IMR-90 (cell line): ENCODE measurements around the gene WRAP73. TPM values are rescaled to one million over a fixed set of nuclear protein-coding genes. Genes with fewer than 3 reads are reported as not detected.

ENCODE experiments used
- ATAC-seq: fragments of 200-7000 bp; cut with Tn5 transposase; 2 replicates; pipeline ENCODE4 v1.9.1; 2020; ENCODE audit warnings: low read depth, mild to moderate bottlenecking, moderate library complexity
- BruUV-seq: library from RNA; stranded (reverse); fragments of 400-500 nt; replicated peaks from 2 replicates; lab custom pipeline; 2021; lab: Mats Ljungman, UMichigan
- CTCF ChIA-PET: fragments of 300-600 bp; formaldehyde crosslinking; extraction: SDS; loops from one replicate; lab custom pipeline; 2021; ENCODE audit warnings: antibody characterized with exemption; lab: Yijun Ruan, JAX
- POLR2A ChIA-PET: fragments of 300-600 bp; sonication (Branson Sonifier 250); formaldehyde crosslinking; loops from one replicate; lab custom pipeline; 2022; ENCODE audit warnings: antibody characterized with exemption; ENCODE audit not compliant: unreplicated experiment; lab: Charles Lee
- DNase-seq: peaks from one replicate; pipeline ENCODE4 v3.0.0; 2013
- H2AFZ ChIP-seq: replicated peaks from 2 replicates; pipeline ENCODE3; 2013; ENCODE audit warnings: low read length, mild to moderate bottlenecking; ENCODE audit not compliant: poor library complexity
- H2AK5ac ChIP-seq: 2 replicates; pipeline ENCODE4 v1.6.1; 2013; ENCODE audit warnings: low read depth, low read length, inconsistent platforms
- H2AK9ac ChIP-seq: replicated peaks from 2 replicates; pipeline ENCODE3; 2013; ENCODE audit warnings: mild to moderate bottlenecking, low read depth, low read length, moderate library complexity; ENCODE audit not compliant: poor library complexity
- H2BK120ac ChIP-seq: 2 replicates; pipeline ENCODE4 v1.6.1; 2013; ENCODE audit warnings: low read depth, low read length, inconsistent platforms
- H2BK15ac ChIP-seq: 3 replicates; pipeline ENCODE4 v1.6.1; 2013; ENCODE audit warnings: low read depth, low read length, inconsistent platforms
- H2BK20ac ChIP-seq: 2 replicates; pipeline ENCODE4 v1.6.1; 2013; ENCODE audit warnings: low read depth, mild to moderate bottlenecking, inconsistent platforms, low read length, moderate library complexity
- H2BK5ac ChIP-seq: 2 replicates; pipeline ENCODE4 v1.6.1; 2013; ENCODE audit warnings: mild to moderate bottlenecking, low read depth, low read length, inconsistent platforms; ENCODE audit not compliant: poor library complexity, severe bottlenecking
- H3K14ac ChIP-seq: replicated peaks from 2 replicates; pipeline ENCODE4 v1.6.1; 2013; ENCODE audit warnings: low read depth, low read length, inconsistent platforms
- H3K18ac ChIP-seq: 2 replicates; pipeline ENCODE4 v1.6.1; 2013; ENCODE audit warnings: low read depth, low read length, control low read depth
- H3K23ac ChIP-seq: 2 replicates; pipeline ENCODE4 v1.6.1; 2013; ENCODE audit warnings: low read depth, low read length, inconsistent platforms
- H3K27ac ChIP-seq: 2 replicates; pipeline ENCODE4 v1.5.1; 2013; ENCODE audit warnings: mild to moderate bottlenecking, control low read depth, low read length; ENCODE audit not compliant: insufficient read depth
- H3K27me3 ChIP-seq: 2 replicates; pipeline ENCODE4 v1.6.1; 2013; ENCODE audit warnings: low read length; ENCODE audit not compliant: control insufficient read depth, insufficient read depth
- H3K36me3 ChIP-seq: 2 replicates; pipeline ENCODE4 v1.6.1; 2013; ENCODE audit warnings: low read length, mixed read lengths; ENCODE audit not compliant: control insufficient read depth, insufficient read depth
- H3K4ac ChIP-seq: 2 replicates; pipeline ENCODE4 v1.6.1; 2013; ENCODE audit warnings: low read depth, low read length, inconsistent platforms
- H3K4me1 ChIP-seq: 2 replicates; pipeline ENCODE4 v1.6.1; 2013; ENCODE audit warnings: low read length, mixed read lengths; ENCODE audit not compliant: control insufficient read depth, insufficient read depth
- H3K4me2 ChIP-seq: 2 replicates; pipeline ENCODE4 v1.6.1; 2013; ENCODE audit warnings: low read depth, mild to moderate bottlenecking, control low read depth, low read length, moderate library complexity
- H3K4me3 ChIP-seq: 2 replicates; pipeline ENCODE4 v1.5.1; 2013; ENCODE audit warnings: low read depth, mild to moderate bottlenecking, control low read depth, low read length, moderate library complexity; ENCODE audit not compliant: insufficient read depth
- H3K56ac ChIP-seq: 2 replicates; pipeline ENCODE4 v1.6.1; 2013; ENCODE audit warnings: low read length, inconsistent platforms; ENCODE audit not compliant: insufficient read depth; ENCODE audit errors: extremely low read depth
- H3K79me1 ChIP-seq, 2 experiments: 2 replicates each; pipeline ENCODE4 v1.6.1; 2013; ENCODE audit warnings: low read length in 2 of 2, inconsistent platforms in 1 of 2, low read depth in 1 of 2
- H3K9ac ChIP-seq: 2 replicates; pipeline ENCODE4 v1.6.1; 2013; ENCODE audit warnings: low read depth, low read length, control low read depth
- H3K9me1 ChIP-seq: 2 replicates; pipeline ENCODE4 v1.6.1; 2013; ENCODE audit warnings: low read length, inconsistent platforms; ENCODE audit not compliant: insufficient read depth
- H3K9me3 ChIP-seq: 2 replicates; pipeline ENCODE4 v1.6.1; 2013; ENCODE audit warnings: low read length; ENCODE audit not compliant: control insufficient read depth, insufficient read depth
- H4K20me1 ChIP-seq: 2 replicates; pipeline ENCODE4 v1.6.1; 2013; ENCODE audit warnings: low read length, inconsistent platforms; ENCODE audit not compliant: insufficient read depth
- H4K5ac ChIP-seq: 2 replicates; pipeline ENCODE4 v1.6.1; 2013; ENCODE audit warnings: mild to moderate bottlenecking, low read depth, low read length, control low read depth
- H4K8ac ChIP-seq, 2 experiments: 2 replicates each; pipeline ENCODE4 v1.6.1; 2013; ENCODE audit warnings: low read depth in 2 of 2, low read length in 2 of 2, control low read depth in 1 of 2, inconsistent platforms in 1 of 2
- H4K91ac ChIP-seq: 2 replicates; pipeline ENCODE4 v1.6.1; 2013; ENCODE audit warnings: low read depth, low read length, inconsistent platforms; ENCODE audit not compliant: insufficient read depth
- BHLHE40 ChIP-seq: fragments of 150-350 bp; IDR thresholded peaks from 2 replicates; pipeline ENCODE4 v1.6.1; 2016; ENCODE audit warnings: mild to moderate bottlenecking, low read depth, low read length
- CHD1 ChIP-seq: IDR thresholded peaks from 2 replicates; pipeline ENCODE4 v1.6.1; 2012; ENCODE audit warnings: low read depth, low read length, improper control_type of control experiment
- FOS ChIP-seq: fragments of 150-350 bp; IDR thresholded peaks from 2 replicates; pipeline ENCODE4 v1.6.1; 2016; ENCODE audit warnings: low read depth, low read length
- MXI1 ChIP-seq: IDR thresholded peaks from 2 replicates; pipeline ENCODE4 v1.6.1; 2012; ENCODE audit warnings: low read depth, mild to moderate bottlenecking, low read length, moderate library complexity, borderline replicate concordance
- NFE2L2 ChIP-seq: fragments of 150-350 bp; IDR thresholded peaks from 2 replicates; pipeline ENCODE4 v1.6.1; 2016; ENCODE audit warnings: low read depth, mild to moderate bottlenecking, low read length
- RAD21 ChIP-seq: IDR thresholded peaks from 2 replicates; pipeline ENCODE4 v1.6.1; 2012; ENCODE audit warnings: low read length, improper control_type of control experiment
- RCOR1 ChIP-seq: IDR thresholded peaks from 2 replicates; pipeline ENCODE4 v1.6.1; 2012; ENCODE audit warnings: mild to moderate bottlenecking, low read length, improper control_type of control experiment; ENCODE audit not compliant: insufficient replicate concordance
- RFX5 ChIP-seq: IDR thresholded peaks from 2 replicates; pipeline ENCODE4 v1.8.0; 2012; ENCODE audit warnings: low read depth, mild to moderate bottlenecking, low read length, moderate library complexity
- SMC3 ChIP-seq: fragments of 150-350 bp; IDR thresholded peaks from 2 replicates; pipeline ENCODE4 v1.6.1; 2016; ENCODE audit warnings: low read depth, mild to moderate bottlenecking, antibody characterized with exemption, low read length, moderate library complexity
- WGBS, 2 experiments: methylation state at CpG; one replicate each; pipeline versions ENCODE4 v1.1.5 to v1.1.7; 2013; ENCODE audit warnings: missing lambda C conversion rate in 2 of 2; ENCODE audit not compliant: insufficient read length in 1 of 2; ENCODE audit errors: extremely low coverage in 2 of 2; 5-methylcytosine and 5-hydroxymethylcytosine counted together
- dilution Hi-C: fragments of 300-500 bp; cut with HindIII; formaldehyde crosslinking; loops from one replicate; pipeline ENCODE4 v1.14.3; 2018; ENCODE audit warnings: low sequenced_read_pairs; ENCODE audit not compliant: unreplicated experiment
- in situ Hi-C: fragments of 300-500 bp; cut with MboI; formaldehyde crosslinking; loops from 3 replicates; pipeline ENCODE4 v1.14.3; 2019; ENCODE audit warnings: low sequenced_read_pairs, inconsistent platforms, mixed read lengths
- intact Hi-C: fragments of 100-400 bp; cut with micrococcal nuclease; formaldehyde crosslinking; loops from 2 replicates; pipeline ENCODE4 v1.10.0; 2022
- polyA plus RNA-seq, 3 experiments: library from polyadenylated mRNA; depleted of rRNA; stranded (reverse); fragments of >200 nt; gene quantifications; 2 replicates each; pipeline ENCODE4 v1.2.3, GENCODE V29; 2012; ENCODE audit warnings: low replicate concordance in 1 of 3
- total RNA-seq: library from RNA; depleted of rRNA; stranded (reverse); fragments of >200 nt; gene quantifications from 2 replicates; pipeline ENCODE4 v1.2.3, GENCODE V29; 2012
- TF ChIP-seq, protein P1 (sequence below): fragments of 150-350 bp; IDR thresholded peaks from 2 replicates; pipeline ENCODE4 v1.6.1; 2016; ENCODE audit warnings: low read depth, mild to moderate bottlenecking, low read length, moderate library complexity, borderline replicate concordance
- TF ChIP-seq, protein P2 (sequence below): conservative IDR thresholded peaks from 2 replicates; pipeline ENCODE4 v1.5.1; 2012; ENCODE audit warnings: mild to moderate bottlenecking, low read depth, low read length, improper control_type of control experiment
- TF ChIP-seq, protein P3 (sequence below): fragments of 150-350 bp; IDR thresholded peaks from 2 replicates; pipeline ENCODE4 v1.6.1; 2017; ENCODE audit warnings: mild to moderate bottlenecking, antibody characterized with exemption, low read length, low read depth

Gene WRAP73
- total and polyA plus RNA-seq, 2 of the 4 experiments (the other 2 are of a cell fraction), result 10.8 to 23.6 TPM

DNA sequence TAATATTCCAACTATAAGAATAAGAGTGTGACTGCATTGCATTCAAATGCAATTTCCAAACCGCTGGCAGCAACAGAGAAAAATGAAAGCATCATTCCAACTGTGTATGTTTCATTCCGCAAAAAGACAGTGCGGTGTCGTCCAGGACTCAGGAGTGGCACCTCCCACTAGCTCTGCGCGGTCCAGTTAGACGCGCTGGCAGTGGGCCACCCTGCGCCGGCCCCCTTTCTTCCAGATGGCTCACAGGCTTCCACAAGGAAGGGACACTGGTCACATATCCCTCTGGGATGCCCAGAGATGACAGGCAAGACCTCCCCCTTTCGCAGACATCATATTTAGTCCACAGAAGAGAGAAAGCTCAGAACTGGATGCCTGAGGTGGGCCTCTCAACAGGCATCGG lies 11.9 kb downstream of the WRAP73 start:
- Histone ChIP-seq H3K56ac (no peak overlapping the region), H3K18ac (no peak overlapping the region), H2BK120ac (no peak overlapping the region), H3K9me1 (0 out of 2 replicates have a peak, but pooled peaks cover 2% of the 10 kb centered on the region), H3K4ac (no peak overlapping the region), H4K20me1 (no peaks in the 10 kb centered on the region), H3K14ac (no peak overlapping the region), H3K79me1 (peaks cover 0 to 5% of the 10 kb centered on the region in 2 experiments; a peak in 1 of 4 replicates), H4K8ac (no peak overlapping the region), H3K23ac (no peak overlapping the region), H3K4me2 (no peak overlapping the region), H3K36me3 (peaks cover 53% of the 10 kb centered on the region), H4K91ac (no peak overlapping the region), H3K27ac (no peak overlapping the region), H2BK5ac (no peak overlapping the region), H2AK9ac (no peak overlapping the region), H4K5ac (no peak overlapping the region), H3K4me3 (no peak overlapping the region), H3K9me3 (no peaks in the 10 kb centered on the region), H3K9ac (no peak overlapping the region), H2AK5ac (no peak overlapping the region), H2AFZ (no peak overlapping the region), H2BK20ac (no peak overlapping the region), H2BK15ac (no peak overlapping the region), H3K4me1 (no peaks in the 10 kb centered on the region), H3K27me3 (no peaks in the 10 kb centered on the region)
- DNase-seq, result no peak
- ChIA-PET POLR2A (no interaction called here), CTCF (no interaction called here)
- TF ChIP-seq BHLHE40 (no peak), MXI1 (no peak), SMC3 (no peak), FOS (no peak), CHD1 (no peak), RAD21 (no peak), NFE2L2 (no peak), RFX5 (no peak), RCOR1 (no peak)
- TF ChIP-seq, protein P1, sequence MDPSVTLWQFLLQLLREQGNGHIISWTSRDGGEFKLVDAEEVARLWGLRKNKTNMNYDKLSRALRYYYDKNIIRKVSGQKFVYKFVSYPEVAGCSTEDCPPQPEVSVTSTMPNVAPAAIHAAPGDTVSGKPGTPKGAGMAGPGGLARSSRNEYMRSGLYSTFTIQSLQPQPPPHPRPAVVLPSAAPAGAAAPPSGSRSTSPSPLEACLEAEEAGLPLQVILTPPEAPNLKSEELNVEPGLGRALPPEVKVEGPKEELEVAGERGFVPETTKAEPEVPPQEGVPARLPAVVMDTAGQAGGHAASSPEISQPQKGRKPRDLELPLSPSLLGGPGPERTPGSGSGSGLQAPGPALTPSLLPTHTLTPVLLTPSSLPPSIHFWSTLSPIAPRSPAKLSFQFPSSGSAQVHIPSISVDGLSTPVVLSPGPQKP, result no peak
- TF ChIP-seq, protein P2, sequence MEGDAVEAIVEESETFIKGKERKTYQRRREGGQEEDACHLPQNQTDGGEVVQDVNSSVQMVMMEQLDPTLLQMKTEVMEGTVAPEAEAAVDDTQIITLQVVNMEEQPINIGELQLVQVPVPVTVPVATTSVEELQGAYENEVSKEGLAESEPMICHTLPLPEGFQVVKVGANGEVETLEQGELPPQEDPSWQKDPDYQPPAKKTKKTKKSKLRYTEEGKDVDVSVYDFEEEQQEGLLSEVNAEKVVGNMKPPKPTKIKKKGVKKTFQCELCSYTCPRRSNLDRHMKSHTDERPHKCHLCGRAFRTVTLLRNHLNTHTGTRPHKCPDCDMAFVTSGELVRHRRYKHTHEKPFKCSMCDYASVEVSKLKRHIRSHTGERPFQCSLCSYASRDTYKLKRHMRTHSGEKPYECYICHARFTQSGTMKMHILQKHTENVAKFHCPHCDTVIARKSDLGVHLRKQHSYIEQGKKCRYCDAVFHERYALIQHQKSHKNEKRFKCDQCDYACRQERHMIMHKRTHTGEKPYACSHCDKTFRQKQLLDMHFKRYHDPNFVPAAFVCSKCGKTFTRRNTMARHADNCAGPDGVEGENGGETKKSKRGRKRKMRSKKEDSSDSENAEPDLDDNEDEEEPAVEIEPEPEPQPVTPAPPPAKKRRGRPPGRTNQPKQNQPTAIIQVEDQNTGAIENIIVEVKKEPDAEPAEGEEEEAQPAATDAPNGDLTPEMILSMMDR, result no peak
- TF ChIP-seq, protein P3, sequence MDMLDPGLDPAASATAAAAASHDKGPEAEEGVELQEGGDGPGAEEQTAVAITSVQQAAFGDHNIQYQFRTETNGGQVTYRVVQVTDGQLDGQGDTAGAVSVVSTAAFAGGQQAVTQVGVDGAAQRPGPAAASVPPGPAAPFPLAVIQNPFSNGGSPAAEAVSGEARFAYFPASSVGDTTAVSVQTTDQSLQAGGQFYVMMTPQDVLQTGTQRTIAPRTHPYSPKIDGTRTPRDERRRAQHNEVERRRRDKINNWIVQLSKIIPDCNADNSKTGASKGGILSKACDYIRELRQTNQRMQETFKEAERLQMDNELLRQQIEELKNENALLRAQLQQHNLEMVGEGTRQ, result no peak
- ATAC-seq, result no peak
- whole genome bisulfite sequencing, 2 experiments, result 89% methylated on average over 3 of the region's 12 CpGs; no CpG with 5 or more reads in 1 of the 2 experiments
- in situ Hi-C loops (no loop called here), dilution Hi-C loops (no loop called here), intact Hi-C loops (no loop called here)
- no TSS peak for BruUV-seq
